ENCODE measurements around the gene SPARC.

Gene SPARC

DNA sequence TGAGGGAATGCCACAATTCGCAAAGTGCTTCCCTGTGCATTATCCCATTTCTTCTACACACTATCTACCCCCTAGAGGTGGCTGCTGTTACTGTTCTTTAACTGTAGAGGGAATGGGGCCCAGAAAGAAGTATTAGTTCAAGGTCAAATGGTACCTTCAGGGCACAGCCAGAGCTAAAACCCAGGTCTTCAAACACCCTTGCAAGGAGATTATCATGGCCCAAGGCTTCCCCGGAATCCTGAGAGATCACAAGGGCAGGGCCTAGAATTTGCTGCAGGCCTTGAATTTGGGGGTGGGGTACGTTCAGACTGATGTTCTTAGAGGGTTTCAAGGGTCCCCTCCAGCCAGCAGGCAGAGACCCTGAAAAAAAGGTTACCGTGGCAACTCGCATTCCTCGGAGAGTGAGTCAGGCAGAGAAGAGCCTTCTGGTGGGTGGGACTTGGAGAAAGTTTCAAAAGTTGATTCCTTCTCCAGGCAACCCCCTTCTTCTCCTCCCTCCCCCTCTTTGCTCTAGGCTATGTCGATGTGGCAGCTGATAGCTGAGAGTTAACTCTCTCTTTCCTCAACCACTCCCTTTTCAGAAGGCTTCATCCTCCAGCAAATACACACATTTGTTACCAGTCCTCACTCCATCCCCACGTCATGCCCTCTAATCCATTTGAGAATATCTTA, 1.9 kb downstream of the SPARC start:
- Histone ChIP-seq H3K79me2 (ENCODE audit: low read length) (no peaks in the 10 kb centered on the region), H3K36me3 (replicated peaks; ENCODE audit: insufficient read depth, low read length) (no peaks in the 10 kb centered on the region), H3K4me2 (ENCODE audit: low read depth, low read length) (no peak overlapping the region), H3K4me3 (ENCODE audit: low read length) (no peak overlapping the region), H2AFZ (ENCODE audit: low read length) (no peak overlapping the region), H4K20me1 (ENCODE audit: insufficient read depth, low read length) (no peaks in the 10 kb centered on the region), H3K9me3 (replicated peaks; ENCODE audit: insufficient read depth, low read length) (no peaks in the 10 kb centered on the region), H3K4me1 (ENCODE audit: low read length) (peaks cover 10% of the 10 kb centered on the region), H3K9me2 (replicated peaks; ENCODE audit: insufficient read depth, low read length) (no peaks in the 10 kb centered on the region), H3K27me3 (replicated peaks; ENCODE audit: insufficient read depth, low read length) (no peaks in the 10 kb centered on the region), H3K27ac (ENCODE audit: low read length) (no peak overlapping the region), H3F3A (ENCODE audit: insufficient read depth, low read length) (no peaks in the 10 kb centered on the region), H3K9ac (ENCODE audit: low read length) (no peak overlapping the region)
- DNase-seq, result no peak
- TF ChIP-seq, protein P1, sequence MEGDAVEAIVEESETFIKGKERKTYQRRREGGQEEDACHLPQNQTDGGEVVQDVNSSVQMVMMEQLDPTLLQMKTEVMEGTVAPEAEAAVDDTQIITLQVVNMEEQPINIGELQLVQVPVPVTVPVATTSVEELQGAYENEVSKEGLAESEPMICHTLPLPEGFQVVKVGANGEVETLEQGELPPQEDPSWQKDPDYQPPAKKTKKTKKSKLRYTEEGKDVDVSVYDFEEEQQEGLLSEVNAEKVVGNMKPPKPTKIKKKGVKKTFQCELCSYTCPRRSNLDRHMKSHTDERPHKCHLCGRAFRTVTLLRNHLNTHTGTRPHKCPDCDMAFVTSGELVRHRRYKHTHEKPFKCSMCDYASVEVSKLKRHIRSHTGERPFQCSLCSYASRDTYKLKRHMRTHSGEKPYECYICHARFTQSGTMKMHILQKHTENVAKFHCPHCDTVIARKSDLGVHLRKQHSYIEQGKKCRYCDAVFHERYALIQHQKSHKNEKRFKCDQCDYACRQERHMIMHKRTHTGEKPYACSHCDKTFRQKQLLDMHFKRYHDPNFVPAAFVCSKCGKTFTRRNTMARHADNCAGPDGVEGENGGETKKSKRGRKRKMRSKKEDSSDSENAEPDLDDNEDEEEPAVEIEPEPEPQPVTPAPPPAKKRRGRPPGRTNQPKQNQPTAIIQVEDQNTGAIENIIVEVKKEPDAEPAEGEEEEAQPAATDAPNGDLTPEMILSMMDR (IDR thresholded peaks at IDR 0.05; ENCODE audit: low read length), result peak; percentile 29
- TF ChIP-seq EZH2phosphoT487 (IDR thresholded peaks at IDR 0.05; ENCODE audit: low read length) (no peak), EZH2 (optimal IDR thresholded peaks at IDR 0.05; ENCODE audit: low read depth, low read length) (no peak)

DNA sequence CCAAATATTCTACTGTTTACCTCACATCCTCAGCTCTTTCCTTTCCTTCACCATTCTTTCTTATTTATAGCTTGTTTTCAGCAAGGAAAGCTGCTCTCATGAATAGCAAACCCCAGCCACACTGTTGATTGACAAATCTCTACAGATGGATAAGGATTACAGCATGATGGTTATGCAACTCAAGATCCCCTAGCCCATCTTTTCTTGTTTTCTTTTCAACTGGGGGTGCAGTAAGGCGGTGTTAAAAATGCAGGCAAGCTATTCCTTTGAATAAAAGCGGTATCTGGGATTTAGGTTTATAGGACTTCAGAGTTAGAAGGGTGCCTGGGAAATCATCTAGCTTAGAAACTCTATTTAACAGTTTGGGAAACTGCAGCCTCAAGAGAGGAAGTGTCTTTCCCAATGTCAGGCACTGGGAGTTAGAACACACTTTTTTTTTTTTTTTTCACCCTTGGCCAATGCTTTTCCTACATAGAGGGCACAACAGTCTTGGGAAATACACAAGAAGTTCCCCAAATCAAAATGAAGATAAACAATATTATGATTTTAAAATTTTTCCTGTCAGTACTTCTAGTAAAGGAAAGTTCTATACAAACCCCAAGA, 2.6 kb downstream of the SPARC start:
- no peak overlapping the region for H3K27ac ChIP-seq (ENCODE audit: low read length)
- H3K4me1 ChIP-seq (ENCODE audit: low read length), result peaks cover 10% of the 10 kb centered on the region
- no peaks in the 10 kb centered on the region for H4K20me1 ChIP-seq (ENCODE audit: insufficient read depth, low read length)
- no peaks in the 10 kb centered on the region for H3K9me3 ChIP-seq (replicated peaks; ENCODE audit: insufficient read depth, low read length)
- H2AFZ ChIP-seq (ENCODE audit: low read length), result no peak overlapping the region
- no peaks in the 10 kb centered on the region for H3F3A ChIP-seq (ENCODE audit: insufficient read depth, low read length)
- H3K27me3 ChIP-seq (replicated peaks; ENCODE audit: insufficient read depth, low read length), result no peaks in the 10 kb centered on the region
- no peaks in the 10 kb centered on the region for H3K36me3 ChIP-seq (replicated peaks; ENCODE audit: insufficient read depth, low read length)
- TF ChIP-seq EZH2phosphoT487 (IDR thresholded peaks at IDR 0.05; ENCODE audit: low read length) (no peak), EZH2 (optimal IDR thresholded peaks at IDR 0.05; ENCODE audit: low read depth, low read length) (no peak)
- TF ChIP-seq, protein P1 (IDR thresholded peaks at IDR 0.05; ENCODE audit: low read length), result no peak
- H3K9me2 ChIP-seq (replicated peaks; ENCODE audit: insufficient read depth, low read length), result no peaks in the 10 kb centered on the region
- H3K4me2 ChIP-seq (ENCODE audit: low read depth, low read length), result no peak overlapping the region
- no peak overlapping the region for H3K9ac ChIP-seq (ENCODE audit: low read length)
- H3K79me2 ChIP-seq (ENCODE audit: low read length), result no peaks in the 10 kb centered on the region
- no peak for DNase-seq
- H3K4me3 ChIP-seq (ENCODE audit: low read length), result no peak overlapping the region

DNA sequence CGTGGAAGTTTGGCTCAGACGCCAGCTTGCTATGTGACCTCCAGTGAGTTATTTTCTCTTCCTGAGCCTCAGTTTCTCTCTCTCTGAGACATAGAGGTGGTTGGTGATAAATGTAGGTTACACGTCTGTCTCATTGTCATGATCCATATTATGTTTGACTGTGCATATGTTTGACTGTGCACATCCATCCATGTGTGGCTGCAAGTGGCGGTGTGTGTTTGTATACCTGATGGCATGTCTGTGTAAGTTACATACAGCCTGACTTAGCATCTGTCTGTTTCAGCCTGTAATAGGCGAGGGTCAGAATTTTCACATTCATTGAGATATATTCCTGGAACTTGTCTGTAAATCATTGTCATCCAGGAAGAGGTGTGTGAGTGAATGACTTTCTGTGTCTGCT, 3.3 kb downstream of the SPARC start:
- no peak overlapping the region for H3K4me2 ChIP-seq (ENCODE audit: low read depth, low read length)
- DNase-seq, result no peak

More for the DNA sequence above, 3.3 kb downstream of the SPARC start:
- no peaks in the 10 kb centered on the region for H3F3A ChIP-seq (ENCODE audit: insufficient read depth, low read length)
- no peaks in the 10 kb centered on the region for H4K20me1 ChIP-seq (ENCODE audit: insufficient read depth, low read length)
- H3K9ac ChIP-seq (ENCODE audit: low read length), result no peak overlapping the region
- H3K9me2 ChIP-seq (replicated peaks; ENCODE audit: insufficient read depth, low read length), result no peaks in the 10 kb centered on the region
- H3K79me2 ChIP-seq (ENCODE audit: low read length), result no peaks in the 10 kb centered on the region
- no peaks in the 10 kb centered on the region for H3K27me3 ChIP-seq (replicated peaks; ENCODE audit: insufficient read depth, low read length)
- H3K4me1 ChIP-seq (ENCODE audit: low read length), result peaks cover 10% of the 10 kb centered on the region
- no peak overlapping the region for H3K27ac ChIP-seq (ENCODE audit: low read length)
- no peak overlapping the region for H3K4me3 ChIP-seq (ENCODE audit: low read length)
- H3K9me3 ChIP-seq (replicated peaks; ENCODE audit: insufficient read depth, low read length), result no peaks in the 10 kb centered on the region
- H3K36me3 ChIP-seq (replicated peaks; ENCODE audit: insufficient read depth, low read length), result no peaks in the 10 kb centered on the region
- no peak overlapping the region for H2AFZ ChIP-seq (ENCODE audit: low read length)
- TF ChIP-seq, protein P1 (IDR thresholded peaks at IDR 0.05; ENCODE audit: low read length), result no peak
- no peak for TF ChIP-seq EZH2phosphoT487 (IDR thresholded peaks at IDR 0.05; ENCODE audit: low read length)
- no peak for TF ChIP-seq EZH2 (optimal IDR thresholded peaks at IDR 0.05; ENCODE audit: low read depth, low read length)
